GM18507 (cell line): ENCODE results near the gene GPR55.

Experiments
- DNase-seq: peaks from one replicate; pipeline ENCODE4 v3.0.0; 2011; ENCODE audit warnings: low read depth; ENCODE audit not compliant: insufficient read length; ENCODE audit errors: extremely low spot score
- FAIRE-seq: peaks from 2 replicates; lab custom pipeline; 2011; peaks lifted over from hg19 to GRCh38; lab: Jason Lieb, UNC

The GPR55 gene

GRCh38 chr2:230922951-230923717 is 1.9 kb downstream of the GPR55 start:
- DNase-seq = no peak
- FAIRE-seq = peak; percentile 44

DNA sequence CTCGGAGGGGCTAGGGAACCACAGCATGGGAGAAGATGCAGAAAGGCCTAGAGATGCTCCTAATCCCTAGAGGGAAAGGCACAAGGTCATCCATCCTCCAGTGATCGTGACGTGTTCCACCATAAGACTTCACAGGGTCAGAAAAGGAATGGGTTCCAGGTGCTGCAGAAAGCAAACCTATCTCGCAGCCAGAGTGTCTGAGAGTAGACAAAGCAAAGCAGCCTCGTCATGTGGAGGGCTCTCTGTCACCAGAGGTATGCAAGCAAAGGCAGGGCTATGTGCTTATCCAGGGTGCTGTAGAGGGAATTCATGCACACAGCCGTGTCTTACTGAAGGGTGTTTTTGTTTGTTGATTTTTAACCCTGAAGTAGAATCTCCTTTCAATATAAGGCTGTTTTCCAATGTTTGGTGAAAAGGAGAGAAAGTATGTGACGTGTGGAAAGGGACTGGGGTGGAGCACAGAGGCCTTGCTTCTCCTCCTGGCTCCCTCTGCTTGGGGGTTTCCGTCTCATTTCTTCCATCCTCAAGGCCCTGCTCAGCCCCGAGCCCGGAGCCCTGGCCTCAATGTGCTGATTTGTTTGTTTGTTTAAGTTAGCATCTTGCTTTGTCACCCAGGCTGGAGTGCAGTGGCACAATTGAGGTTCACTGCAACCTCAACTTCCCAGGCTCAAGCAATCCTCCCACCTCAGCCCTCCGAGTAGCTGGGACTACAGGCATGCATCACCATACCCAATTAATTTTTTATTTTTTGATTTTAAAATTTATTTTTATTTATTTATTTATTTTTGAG is 3.0 kb downstream of the GPR55 start:
- FAIRE-seq (peak; percentile 24), DNase-seq (no peak)

DNA sequence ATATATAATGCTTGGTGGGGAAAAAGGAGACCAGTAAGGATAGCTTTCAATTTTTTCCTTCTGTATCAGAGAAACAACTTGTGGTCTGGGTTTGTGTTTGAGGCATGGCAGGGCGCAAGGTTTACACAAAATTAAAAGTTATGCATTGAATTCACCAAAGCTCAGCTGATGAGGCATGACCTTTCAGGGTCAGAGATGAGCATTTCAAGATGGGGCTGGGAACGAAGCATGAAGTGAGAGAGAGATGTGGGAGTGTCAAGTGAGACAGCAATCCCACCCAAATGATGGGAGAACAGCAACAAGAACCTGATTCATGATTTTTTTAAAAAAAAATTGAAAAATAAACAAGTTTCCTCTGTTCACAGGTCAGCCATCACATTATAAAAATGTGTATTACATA is 4.9 kb downstream of the GPR55 start:
- FAIRE-seq (peak; percentile 76), DNase-seq (no peak)

- DNase-seq (no peak), FAIRE-seq (no peak)
Measured at GRCh38 chr2:230919681-230920080, 5.4 kb downstream of the GPR55 start.

GRCh38 chr2:230919240-230919639 is 5.8 kb downstream of the GPR55 start:
- no peak for FAIRE-seq
- DNase-seq = no peak

- no peak for FAIRE-seq
Measured at GRCh38 chr2:230916218-230916617, 8.8 kb downstream of the GPR55 start.

GRCh38 chr2:230915319-230915718 is 9.7 kb downstream of the GPR55 start:
- DNase-seq = no peak
- no peak for FAIRE-seq

More at GRCh38 chr2:230916218-230916617, 8.8 kb downstream of the GPR55 start:
- no peak for DNase-seq

DNA sequence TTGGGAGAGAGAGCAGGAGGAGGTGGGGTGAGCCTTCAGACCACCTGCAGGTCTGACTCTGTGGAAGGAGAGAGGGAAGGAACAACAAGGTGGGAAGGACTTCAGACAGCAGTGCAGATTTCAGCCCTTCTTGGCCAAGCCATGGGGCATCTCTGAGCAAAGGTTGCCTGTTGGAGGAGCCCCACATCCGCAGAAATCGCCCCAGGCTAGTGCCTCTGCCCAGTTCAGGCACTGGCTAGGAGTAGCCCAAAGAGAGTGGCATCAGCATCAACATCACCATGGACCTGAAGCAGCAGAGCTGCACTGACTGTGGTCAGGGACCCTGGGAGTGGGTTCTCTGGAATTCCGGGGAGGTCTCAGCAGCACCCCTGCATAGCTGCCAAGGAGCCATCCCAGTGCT is 10.2 kb downstream of the GPR55 start:
- DNase-seq (no peak), FAIRE-seq (no peak)

GRCh38 chr2:230913406-230914143 is 11.5 kb downstream of the GPR55 start:
- DNase-seq (no peak), FAIRE-seq (peak; percentile 63)

DNA sequence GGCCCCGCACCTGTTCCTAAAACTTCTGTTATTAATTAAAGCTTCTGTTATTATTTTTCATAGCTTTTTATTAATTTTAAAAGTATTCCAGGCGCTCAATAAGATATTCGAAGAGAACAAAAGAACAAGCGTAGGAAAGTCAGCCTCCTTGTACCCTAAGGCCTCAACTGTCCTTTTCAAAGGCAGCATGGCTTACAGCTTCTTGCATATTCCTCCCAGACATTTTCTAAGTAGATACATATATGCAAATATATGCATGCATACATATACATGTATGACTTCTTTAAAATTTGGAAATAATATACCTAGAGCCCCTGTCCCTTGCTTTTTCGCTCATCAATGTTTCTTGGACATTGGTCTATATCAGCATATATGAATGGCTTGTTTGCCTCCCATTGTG is 12.3 kb downstream of the GPR55 start:
- DNase-seq (no peak), FAIRE-seq (no peak)

GRCh38 chr2:230912046-230912445 is 13.0 kb downstream of the GPR55 start:
- FAIRE-seq = no peak

DNA sequence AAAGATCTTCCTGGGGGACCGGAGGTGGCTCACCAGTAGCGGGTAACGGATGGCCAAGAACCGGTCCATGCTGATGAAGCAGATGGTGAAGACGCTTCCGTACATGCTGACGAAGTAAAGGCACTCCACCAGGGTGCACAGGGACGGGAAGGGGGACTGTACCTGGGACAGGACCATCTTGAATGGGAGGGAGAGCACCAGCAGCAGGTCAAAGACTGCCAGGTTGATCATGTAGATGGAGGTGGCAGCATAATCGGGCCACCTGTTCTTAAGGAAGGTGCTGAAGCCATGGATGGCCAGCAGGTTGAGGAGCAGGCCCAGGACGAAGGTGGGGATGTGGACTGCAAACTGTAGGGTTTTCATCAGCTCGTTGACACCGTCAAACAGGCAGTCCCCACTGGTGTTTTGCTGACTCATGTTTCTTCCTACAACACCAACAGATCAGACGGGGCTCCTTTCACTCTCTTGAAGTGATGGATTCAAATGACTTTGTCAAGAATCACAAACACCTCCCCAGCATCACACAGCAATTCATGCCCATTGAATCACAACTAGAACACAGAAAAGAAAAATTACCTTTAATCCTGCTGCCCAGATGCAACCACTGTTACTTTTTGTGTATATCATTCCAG is 14.4 kb downstream of the GPR55 start:
- no peak for FAIRE-seq

More at GRCh38 chr2:230912046-230912445, 13.0 kb downstream of the GPR55 start:
- no peak for DNase-seq

GRCh38 chr2:230909841-230910545 is 15.0 kb downstream of the GPR55 start:
- FAIRE-seq = no peak
- DNase-seq = no peak

More for the DNA sequence above, 14.4 kb downstream of the GPR55 start:
- DNase-seq = no peak

GRCh38 chr2:230908595-230909191 is 16.3 kb downstream of the GPR55 start:
- DNase-seq (no peak), FAIRE-seq (no peak)

- no peak for FAIRE-seq
Measured at GRCh38 chr2:230908092-230908594, 16.9 kb downstream of the GPR55 start.

DNA sequence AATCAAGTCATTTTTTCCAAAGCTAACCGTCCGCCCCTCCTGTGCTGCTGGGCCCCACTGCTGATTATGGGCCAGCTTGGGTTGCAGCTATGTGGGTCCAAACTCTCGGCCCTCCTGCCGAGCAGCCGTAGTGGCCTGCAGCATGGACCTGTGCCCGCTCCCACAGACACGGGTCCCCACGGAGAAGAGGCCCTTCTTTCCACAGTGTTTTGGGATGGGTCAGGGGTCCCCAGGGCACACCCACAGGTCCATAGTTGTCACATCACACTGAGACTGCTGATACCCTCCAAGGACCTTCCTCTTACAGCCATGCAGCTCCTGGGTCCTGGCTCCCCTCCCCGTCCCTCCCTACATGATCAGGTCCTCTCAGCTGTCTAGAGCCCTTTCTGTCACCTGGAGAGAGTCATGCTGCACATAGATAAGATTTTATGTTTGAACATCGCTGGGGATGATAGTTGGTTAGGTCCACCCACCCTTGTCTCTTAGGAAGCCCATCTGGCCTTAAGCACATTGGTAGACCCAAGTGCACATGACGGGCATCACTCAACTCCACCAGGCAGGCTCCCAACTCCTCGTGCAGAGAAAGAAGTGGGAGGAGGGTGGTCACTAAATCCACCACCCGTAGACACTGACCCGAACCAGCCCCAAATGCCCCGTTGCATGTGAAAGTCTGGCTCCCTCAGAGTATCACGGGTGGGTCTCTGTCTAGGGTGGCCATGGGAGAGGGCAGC is 17.5 kb downstream of the GPR55 start:
- FAIRE-seq (no peak), DNase-seq (no peak)

More at GRCh38 chr2:230908092-230908594, 16.9 kb downstream of the GPR55 start:
- no peak for DNase-seq

DNA sequence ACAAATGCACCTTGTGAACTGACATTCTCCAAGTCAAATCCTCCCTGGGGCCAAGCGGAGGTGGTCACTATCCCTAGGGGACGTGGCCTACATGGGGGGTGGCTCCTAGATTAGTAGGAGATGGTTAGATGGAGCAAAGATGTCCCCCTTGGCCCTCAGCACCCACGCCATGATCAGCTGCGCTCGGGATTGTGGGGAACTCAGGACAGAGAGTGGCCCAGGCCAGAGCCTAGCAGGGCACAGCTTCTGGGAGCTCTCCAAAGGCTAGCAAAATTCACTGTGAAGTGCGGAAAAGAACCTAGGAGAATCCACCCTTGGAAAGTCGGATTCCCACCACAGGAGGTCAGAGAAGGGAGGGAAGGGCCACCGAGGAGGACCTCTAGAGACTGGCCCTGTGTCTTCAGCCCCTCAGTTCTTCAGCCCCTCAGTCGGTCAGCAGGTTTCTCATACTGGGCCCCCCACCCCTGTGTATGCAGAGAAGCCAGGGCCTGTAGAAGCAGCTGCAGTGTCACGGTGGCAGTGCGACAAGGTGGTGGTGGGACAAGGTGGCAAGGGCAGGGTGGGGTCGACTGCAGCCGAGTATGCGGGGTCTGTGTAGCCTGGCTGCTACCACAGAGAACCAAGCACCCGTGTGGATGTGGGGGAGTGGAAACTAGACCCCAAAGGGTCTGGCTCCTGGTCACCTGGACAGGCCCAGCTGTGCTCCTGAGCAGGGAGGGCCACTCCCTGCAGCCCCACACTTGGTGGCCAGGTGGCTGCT is 18.4 kb downstream of the GPR55 start:
- FAIRE-seq (no peak), DNase-seq (no peak)
